ENCODE measurements around the gene RASSF6.
"Not testable (repeated sequence)": the region's sequence is repeated elsewhere in the genome, so short reads cannot be mapped to it uniquely, and the experiment has no call there.

The RASSF6 gene

GRCh38 chr4:73575660-73576059 is 44.6 kb downstream of the RASSF6 start:
- no peak for DNase-seq

GRCh38 chr4:73573794-73574528 is 46.3 kb downstream of the RASSF6 start:
- peak; percentile 2 for DNase-seq

DNA sequence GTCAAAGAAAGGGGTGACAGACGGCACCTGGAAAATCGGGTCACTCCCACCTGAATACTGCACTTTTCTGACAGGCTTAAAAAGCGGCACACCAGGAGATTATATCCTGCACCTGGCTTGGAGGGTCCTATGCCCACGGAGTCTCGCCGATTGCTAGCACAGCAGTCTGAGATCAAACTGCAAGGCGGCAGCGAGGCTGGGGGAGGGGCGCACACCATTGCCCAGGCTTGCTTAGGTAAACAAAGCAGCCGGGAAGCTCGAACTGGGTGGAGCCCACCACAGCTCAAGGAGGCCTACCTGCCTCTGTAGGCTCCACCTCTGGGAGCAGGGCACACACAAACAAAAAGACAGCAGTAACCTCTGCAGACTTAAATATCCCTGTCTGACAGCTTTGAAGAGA is 69.4 kb downstream of the RASSF6 start:
- not testable (repeated sequence) for DNase-seq

DNA sequence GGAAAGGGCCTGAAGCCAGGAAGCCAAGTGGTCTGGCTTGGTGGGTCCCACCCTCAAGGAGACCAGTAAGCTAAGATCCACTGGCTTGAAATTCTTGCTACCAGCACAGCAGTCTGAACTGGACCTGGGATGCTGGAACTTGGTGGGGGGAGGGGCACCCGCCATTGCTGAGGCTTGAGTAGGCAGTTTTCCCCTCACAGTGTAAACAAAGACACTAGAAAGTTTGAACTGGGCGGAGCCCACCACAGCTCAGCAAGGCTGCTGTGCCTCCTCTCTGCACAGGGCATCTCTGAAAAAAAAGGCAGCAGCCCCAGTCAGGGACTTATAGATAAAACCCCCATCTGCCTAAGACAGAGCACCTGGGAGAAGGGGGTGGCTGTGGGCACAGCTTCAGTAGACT is 75.6 kb downstream of the RASSF6 start:
- DNase-seq: no peak

DNA sequence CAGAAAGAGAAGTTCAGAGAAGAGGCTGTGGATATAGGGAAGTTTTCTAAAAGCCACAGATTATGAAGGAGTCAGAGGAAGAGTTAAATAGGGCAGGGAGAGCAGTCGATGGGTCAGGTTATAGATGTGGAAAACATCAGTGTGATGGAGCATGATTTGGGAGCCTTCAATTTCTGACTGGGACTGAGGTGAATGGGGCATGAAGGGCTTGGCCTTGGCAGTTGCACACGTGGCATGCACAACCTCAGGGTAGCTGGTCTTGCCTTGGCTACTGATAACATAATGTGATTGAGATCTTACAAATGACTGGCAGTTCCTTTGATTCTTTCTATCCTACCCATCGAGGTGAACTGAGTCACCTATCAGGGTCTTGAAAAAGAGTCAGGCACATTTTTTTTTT is 79.0 kb downstream of the RASSF6 start:
- DNase-seq: no peak

- no peak for DNase-seq
Measured at GRCh38 chr4:73540826-73541225, 79.4 kb downstream of the RASSF6 start.

DNA sequence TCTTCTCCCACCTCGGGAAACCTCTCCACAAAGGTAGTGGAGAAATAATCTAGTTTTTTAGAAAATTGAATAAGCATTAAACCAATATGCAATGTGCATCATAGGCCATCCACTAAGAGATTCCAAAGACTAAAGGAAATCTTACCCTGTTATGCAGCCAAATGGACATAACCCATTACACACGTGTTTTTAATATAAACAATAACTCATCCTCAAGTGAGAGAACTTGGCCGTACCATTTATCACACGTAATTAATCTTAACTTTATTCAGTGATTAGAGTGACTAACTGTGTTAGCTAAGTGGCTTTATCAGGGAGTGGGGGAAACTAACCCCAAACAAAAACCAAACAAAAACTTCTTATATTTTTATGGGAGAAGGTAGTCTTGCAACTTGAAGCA is 80.8 kb downstream of the RASSF6 start:
- no peak for DNase-seq

GRCh38 chr4:73538162-73538561 is 82.1 kb downstream of the RASSF6 start:
- DNase-seq: no peak

DNA sequence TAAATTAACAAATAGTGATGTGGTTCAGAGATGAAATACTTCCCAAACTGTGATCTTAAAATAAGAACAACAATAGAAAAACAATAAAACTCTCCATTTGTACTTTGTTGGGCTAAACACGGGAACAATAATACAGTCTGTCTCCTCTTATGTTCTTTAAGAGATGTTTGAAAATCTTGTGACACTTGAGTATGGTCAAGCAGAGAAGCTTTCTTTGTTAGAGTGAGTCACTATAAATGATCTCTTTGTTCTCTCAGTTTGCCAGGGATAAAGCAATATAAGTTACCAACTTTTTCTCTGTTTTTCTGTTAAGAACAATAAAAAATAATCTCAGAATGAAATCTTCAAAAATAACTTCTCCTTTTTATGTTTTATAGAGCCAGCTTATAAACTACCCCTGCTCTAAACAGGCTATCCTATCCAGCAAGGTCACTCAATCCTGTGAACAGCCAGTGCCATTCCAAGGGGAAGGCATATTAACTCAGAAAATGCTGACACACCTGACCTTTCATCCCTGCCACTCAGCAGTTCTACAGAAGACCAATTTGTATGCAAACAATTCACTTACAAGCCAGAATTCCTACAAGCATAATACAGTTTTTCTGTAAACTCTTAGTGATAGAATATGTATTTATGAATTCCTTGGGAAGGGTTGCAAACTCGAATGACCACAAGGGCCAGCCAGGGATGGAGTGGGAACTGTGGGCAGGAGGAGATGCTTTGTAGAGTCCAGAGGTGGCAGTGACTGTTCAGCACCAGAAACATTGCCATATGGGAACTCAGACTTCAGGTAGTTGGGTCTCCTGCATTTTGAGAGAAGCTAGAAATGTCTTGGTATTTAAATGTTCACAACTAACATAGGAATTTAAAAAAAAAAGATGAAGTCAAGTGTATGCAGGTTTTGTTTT is 86.5 kb downstream of the RASSF6 start:
- no peak for DNase-seq

DNA sequence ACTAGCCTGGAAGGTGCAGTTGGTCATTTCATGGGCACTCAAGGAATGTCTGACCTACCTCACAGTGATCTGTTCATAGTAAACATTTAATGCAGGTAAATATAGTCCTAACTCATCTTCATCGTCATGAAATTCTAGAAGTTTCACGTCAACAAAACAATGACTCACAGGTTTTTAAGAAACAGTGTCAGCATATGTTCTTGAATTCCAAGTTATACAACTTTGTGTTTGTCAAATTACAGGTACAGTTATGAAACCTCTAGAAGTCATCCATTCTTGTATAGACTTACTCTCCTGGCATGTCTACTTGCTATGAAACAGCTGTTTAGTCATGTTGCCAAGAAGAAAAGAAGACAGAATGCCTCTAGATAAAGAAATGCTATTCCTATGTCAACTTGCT is 92.1 kb downstream of the RASSF6 start:
- no peak for DNase-seq

DNA sequence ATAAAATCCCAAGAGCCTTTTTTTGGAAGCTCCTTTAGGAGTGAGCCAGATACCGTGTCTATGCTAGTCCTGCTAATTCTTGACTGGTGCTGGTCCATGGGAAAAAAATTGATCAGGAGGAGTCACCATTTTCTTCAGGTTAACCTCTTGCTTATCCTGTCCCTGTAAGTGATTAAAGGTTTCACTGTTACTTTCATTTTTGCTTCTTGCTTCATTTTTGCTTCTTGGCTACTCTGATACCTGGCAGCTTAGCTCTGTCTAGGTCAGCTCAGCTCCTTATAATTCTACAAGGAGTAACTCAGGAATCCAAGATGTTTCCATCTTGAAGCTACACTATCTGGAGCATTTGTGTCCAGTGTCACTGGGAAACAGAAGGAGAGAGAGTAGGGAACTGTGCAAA is 93.0 kb downstream of the RASSF6 start:
- DNase-seq: no peak

- no peak for DNase-seq
Measured at GRCh38 chr4:73525611-73526010, 94.6 kb downstream of the RASSF6 start.

DNA sequence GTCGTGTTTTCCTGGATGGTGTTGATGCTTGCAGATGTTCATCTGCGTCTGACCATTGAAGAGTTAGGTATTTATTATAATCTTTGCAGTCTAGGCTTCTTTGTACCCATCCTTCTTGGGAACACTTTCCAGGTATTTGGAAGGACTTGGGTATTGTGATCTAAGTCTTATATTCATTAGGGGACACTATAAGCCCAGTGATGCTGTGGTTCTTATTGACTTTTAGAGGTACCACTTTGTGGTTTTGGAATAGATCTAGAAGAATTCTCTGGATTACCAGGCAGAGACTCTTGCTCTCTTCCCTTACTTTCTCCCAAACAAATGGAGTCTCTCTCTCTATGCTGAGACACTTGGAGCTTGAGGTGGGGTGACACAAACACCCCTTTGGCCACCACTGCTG is 97.1 kb downstream of the RASSF6 start:
- no peak for DNase-seq

Measured in stimulated activated CD4-positive, alpha-beta T cell treated with anti-CD3 and anti-CD28 coated beads, Interleukin-1b, Interleukin-23, amount 100 ng/mL, for 48 hours (primary cell).